ENCODE data around the gene METTL25B. TPM values are rescaled to one million over a fixed set of nuclear protein-coding genes. Genes with fewer than 3 reads are reported as not detected.

The METTL25B gene
- 10 to 100 TPM; 30.0 to 34.0 TPM for total RNA-seq

DNA sequence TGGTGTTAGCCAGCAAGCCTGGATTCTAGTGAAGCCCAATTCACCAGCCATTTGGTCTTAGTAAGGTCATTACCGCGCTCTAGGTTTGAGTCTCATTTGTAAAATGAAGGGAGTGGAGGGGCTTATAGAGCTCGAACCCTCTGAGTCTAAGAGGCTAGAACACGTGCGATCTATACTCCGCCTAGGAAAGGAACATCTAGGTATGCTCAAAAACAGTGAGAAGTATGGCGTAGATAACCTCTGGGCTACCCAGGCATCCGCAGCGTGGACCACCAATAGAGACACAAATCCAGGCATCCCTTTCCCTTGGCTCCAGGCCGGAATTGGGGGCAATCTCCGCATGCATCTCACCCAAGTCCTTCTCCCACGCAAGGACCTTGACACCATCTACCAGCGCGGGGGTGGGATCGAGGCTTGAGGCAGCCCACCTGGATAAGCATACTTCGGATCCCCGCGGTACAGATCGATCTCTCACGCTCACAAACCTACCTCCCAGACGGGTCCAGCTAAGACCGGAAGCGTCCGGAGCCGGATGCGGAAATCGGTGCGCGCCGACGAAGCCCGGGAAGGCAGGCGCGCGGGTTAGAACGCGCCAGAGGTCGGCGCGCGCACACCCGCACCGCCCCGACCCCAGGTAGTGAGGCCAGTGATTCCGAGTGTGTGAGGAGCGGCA, at the start of gene METTL25B:
Gene METTL25B, plus strand, starts transcription at position 544 of the 673 bp plus-strand sequence. CDS start 636 bp downstream, outside the sequence.
- peak; percentile 86 for DNase-seq
- no peak within 1 kb of the TSS for H3K4me3 Mint-ChIP-seq
- POLR2A ChIA-PET, result interaction anchor here (0.6 to 7.4 kb wide), 28 partner anchors 12 to 1452 kb away, joined by 3 to 68 read pairs (median 4); partner anchors contain the start of genes CRABP2, HDGF, MEF2D and MRPL24

DNA sequence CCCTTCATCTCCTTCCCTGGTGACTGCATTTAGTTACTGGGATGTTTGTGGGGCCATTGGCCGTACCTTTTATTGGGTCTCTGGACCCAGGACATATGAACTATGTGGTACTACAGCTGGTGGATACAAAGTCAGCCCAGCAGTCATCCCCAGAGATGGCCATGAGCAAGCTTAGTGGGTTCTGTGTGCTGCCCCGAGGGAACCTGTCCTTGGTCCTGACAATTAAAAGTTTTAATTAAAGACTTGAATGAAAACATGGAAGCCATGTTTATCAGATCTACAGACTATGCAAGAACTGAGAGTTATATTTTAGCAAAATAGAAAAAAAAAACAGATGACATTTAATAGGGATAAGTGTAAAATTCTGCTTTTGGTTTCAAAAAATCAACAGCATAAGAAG, 48.2 kb upstream of the METTL25B start:
- Mint-ChIP-seq H3K9me3 (ENCODE audit: insufficient read depth) (no peaks in the 10 kb centered on the region), H3K27ac (no peak overlapping the region), H3K36me3 (ENCODE audit: low read depth) (no peaks in the 10 kb centered on the region), H3K27me3 (ENCODE audit: low read depth) (peaks cover 58% of the 10 kb centered on the region), H3K4me1 (ENCODE audit: low read depth) (peaks cover 35% of the 10 kb centered on the region), H3K4me3 (no peak overlapping the region)
- POLR2A ChIA-PET, result interaction anchor here (0.6 kb wide), 1 partner anchor 27 kb away, joined by 3 read pairs; no protein-coding TSS in a partner anchor
- CTCF ChIA-PET, result interaction anchor here (0.6 to 19.7 kb wide), 7 partner anchors 10 to 211 kb away, joined by 3 to 543 read pairs (median 35); partner anchors contain the start of genes CRABP2, ISG20L2 and METTL25B
- DNase-seq (no peak), ATAC-seq (no peak)

More for the DNA sequence above, at the start of gene METTL25B:
- peak; percentile 70 for ATAC-seq
- H3K9me3 Mint-ChIP-seq (ENCODE audit: insufficient read depth), result no peaks in the 10 kb centered on the region
- peaks cover 39% of the 10 kb centered on the region for H3K36me3 Mint-ChIP-seq (ENCODE audit: low read depth)
- peaks cover 36% of the 10 kb centered on the region for H3K4me1 Mint-ChIP-seq (ENCODE audit: low read depth)
- H3K27ac Mint-ChIP-seq, result no peak within 1 kb of the TSS
- no peaks in the 10 kb centered on the region for H3K27me3 Mint-ChIP-seq (ENCODE audit: low read depth)
- CTCF ChIA-PET, result interaction anchor here (0.9 to 12.9 kb wide), 20 partner anchors 14 to 342 kb away, joined by 3 to 543 read pairs (median 26); partner anchors contain the start of genes CRABP2, HAPLN2, HDGF and INSRR

DNA sequence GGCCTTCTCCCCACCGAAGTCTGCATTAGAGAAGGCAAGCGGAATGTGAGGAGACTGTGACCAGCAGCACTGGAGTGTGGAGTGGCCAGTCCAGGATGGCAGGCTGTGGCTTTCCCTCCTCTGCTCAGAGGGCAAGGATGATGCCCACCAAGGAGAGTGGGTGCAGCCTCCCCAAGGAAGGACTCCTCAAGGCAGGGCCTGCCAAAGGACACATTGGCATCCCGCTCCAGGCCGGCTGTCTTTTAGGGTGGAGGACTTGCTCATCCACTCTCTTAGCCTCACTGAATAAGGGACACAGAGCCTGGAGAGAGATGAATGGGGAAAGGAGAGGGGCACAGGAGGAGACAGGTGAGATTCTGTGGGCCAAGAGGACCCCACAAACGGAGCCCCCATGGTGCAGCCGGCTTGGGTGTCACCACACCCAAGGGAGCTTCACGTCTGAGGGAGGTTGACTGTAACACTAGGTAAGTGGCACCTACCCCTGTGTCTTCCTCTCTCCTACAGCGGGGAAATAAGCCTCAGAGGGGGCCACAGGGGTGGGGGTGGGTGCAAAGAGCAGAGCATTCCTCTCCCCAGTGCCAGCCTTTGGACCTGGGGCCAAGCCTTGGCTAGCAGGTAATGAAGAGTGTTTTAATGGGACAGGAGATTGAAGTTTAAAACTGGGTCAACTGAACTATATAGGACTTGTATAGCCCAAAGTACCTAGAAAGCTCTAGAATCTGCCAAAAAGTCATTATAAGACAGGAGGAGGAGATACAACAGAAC, 46.9 kb upstream of the METTL25B start:
- POLR2A ChIA-PET, result interaction anchor here (1.6 kb wide), 1 partner anchor 47 kb away, joined by 5 read pairs; the partner anchor contains the start of genes ISG20L2 and METTL25B
- Mint-ChIP-seq H3K4me3 (no peak overlapping the region), H3K4me1 (ENCODE audit: low read depth) (peaks cover 35% of the 10 kb centered on the region), H3K27ac (no peak overlapping the region), H3K36me3 (ENCODE audit: low read depth) (no peaks in the 10 kb centered on the region), H3K9me3 (ENCODE audit: insufficient read depth) (no peaks in the 10 kb centered on the region), H3K27me3 (ENCODE audit: low read depth) (peaks cover 50% of the 10 kb centered on the region)
- CTCF ChIA-PET, result interaction anchor here (0.7 to 19.7 kb wide), 7 partner anchors 9 to 210 kb away, joined by 3 to 543 read pairs (median 21); partner anchors contain the start of genes ISG20L2 and METTL25B
- DNase-seq (no peak), ATAC-seq (no peak)

DNA sequence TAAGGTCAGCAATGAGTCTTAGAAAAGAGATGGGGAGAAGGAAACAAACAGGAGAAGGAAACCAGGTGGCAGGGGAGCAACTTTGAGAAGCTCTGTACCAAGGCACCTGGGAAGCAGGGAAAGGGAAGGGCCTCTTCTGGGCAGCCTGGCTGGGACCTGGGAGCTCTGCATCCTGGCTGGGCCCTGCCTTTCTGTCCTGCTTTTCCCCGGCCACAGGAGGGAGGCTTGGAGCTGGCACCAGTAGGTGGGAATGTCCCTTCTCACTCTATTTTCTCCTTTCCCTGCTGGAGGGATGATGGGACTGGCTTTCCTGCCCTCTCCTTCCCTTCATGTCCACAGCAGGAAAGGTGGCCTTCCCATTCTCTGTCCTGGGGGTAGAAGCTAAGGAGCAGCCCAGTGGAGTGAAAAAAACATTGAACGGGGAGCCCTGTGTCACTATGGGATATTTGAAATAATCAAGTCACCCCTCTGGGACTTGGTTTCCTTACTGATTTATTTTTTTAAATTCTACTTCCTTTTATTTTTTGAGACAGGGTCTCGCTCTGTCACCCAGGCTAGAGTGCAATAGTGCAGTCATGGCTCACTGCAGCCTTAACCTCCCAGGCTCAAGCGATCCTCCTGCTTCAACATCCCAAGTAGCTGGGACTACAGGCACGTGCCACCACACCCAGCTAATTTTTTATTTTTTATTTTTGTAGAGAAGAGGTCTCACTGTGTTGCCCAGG, 45.9 kb upstream of the METTL25B start:
- no peaks in the 10 kb centered on the region for H3K36me3 Mint-ChIP-seq (ENCODE audit: low read depth)
- peaks cover 46% of the 10 kb centered on the region for H3K27me3 Mint-ChIP-seq (ENCODE audit: low read depth)
- DNase-seq, result no peak
- peaks cover 31% of the 10 kb centered on the region for H3K4me1 Mint-ChIP-seq (ENCODE audit: low read depth)
- ChIA-PET CTCF (interaction anchor here (0.7 to 19.7 kb wide), 5 partner anchors 8 to 55 kb away, joined by 3 to 543 read pairs (median 69); partner anchors contain the start of genes ISG20L2 and METTL25B), POLR2A (interaction anchor here (1.6 kb wide), 1 partner anchor 46 kb away, joined by 5 read pairs; the partner anchor contains the start of genes ISG20L2 and METTL25B)
- H3K27ac Mint-ChIP-seq, result no peak overlapping the region
- no peak overlapping the region for H3K4me3 Mint-ChIP-seq
- no peaks in the 10 kb centered on the region for H3K9me3 Mint-ChIP-seq (ENCODE audit: insufficient read depth)
- ATAC-seq, result no peak

DNA sequence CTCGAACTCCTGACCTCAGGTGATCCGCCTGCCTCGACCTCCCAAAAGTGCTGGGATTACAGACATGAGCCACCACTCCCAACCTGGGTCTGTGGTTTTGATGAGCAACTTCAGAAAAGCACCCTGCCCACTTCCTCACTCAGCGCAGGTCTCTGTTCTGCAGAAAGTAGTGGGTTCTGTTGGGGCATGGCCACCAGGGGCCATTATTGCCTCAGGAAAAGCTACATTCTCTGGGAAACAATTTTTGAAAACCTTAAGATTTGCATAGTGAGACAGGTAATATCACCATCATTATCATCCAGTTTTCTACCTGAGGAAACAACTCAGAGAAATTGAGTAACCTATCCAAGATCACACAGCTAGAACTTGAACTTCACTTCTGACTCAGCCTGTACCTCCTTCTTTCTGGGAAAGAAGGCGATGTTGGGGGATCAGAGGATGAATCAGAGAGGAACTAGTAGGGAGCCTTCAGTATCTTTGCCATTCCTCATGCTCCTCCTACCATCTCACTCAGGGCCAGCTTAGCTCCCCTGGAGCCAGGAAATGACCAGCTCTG, 44.0 kb upstream of the METTL25B start:
- ATAC-seq, result peak; percentile 80
- H3K4me3 Mint-ChIP-seq, result no peak overlapping the region
- H3K9me3 Mint-ChIP-seq (ENCODE audit: insufficient read depth), result no peaks in the 10 kb centered on the region
- peak; percentile 66 for DNase-seq
- H3K36me3 Mint-ChIP-seq (ENCODE audit: low read depth), result no peaks in the 10 kb centered on the region
- peaks cover 21% of the 10 kb centered on the region for H3K4me1 Mint-ChIP-seq (ENCODE audit: low read depth)
- ChIA-PET CTCF (interaction anchor here (0.6 to 19.7 kb wide), 15 partner anchors 9 to 733 kb away, joined by 3 to 543 read pairs (median 6); partner anchors contain the start of genes CRABP2, ISG20L2 and METTL25B), POLR2A (no interaction called here)
- peaks cover 41% of the 10 kb centered on the region for H3K27me3 Mint-ChIP-seq (ENCODE audit: low read depth)
- peak overlapping the region; percentile 25 for H3K27ac Mint-ChIP-seq

DNA sequence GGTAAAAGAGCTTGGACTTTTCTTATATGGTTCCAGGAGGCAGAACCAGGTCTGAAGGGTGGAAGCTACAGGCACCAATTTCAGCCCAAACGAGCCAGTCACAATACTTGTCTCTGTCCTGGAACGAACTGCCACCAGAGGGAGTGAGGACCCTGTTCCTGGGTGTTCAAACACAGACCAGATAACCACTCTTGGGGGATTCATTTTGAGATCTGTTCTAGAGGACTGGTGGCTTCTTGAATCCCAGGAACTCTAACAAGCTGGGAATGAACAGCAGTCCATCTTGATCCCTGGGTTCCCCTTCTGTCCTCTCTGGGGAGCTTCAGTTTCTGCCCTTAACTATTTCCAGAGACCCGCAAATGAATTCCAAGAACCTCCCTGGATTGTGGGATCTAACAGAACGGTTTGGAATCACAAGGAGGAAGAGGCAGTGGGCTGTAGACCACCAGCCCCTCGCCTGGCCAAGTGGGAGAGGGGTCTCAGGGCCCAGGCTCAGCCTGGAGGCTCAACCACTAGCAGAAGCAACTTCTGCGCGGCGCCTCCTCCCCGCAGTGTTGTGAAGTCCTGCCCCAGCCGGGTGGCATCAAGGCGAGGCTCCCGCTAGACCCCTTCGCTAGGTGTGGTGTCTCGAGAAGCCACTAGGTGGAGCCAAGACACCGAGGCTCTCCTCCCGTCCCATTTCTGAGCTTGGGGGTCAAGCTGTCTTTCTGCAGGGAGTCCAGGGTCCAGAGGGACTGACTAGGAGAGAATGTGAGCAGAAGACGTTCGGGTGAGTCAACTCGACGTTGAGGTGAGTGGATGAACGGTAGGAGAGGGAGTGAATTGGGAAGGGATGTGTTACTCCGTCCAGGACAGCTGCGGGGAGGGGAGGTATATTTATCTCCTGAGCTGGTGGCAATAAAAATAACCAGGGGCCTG, 39.0 kb upstream of the METTL25B start:
- peaks cover 36% of the 10 kb centered on the region for H3K4me1 Mint-ChIP-seq (ENCODE audit: low read depth)
- ATAC-seq, result peak; percentile 97

DNA sequence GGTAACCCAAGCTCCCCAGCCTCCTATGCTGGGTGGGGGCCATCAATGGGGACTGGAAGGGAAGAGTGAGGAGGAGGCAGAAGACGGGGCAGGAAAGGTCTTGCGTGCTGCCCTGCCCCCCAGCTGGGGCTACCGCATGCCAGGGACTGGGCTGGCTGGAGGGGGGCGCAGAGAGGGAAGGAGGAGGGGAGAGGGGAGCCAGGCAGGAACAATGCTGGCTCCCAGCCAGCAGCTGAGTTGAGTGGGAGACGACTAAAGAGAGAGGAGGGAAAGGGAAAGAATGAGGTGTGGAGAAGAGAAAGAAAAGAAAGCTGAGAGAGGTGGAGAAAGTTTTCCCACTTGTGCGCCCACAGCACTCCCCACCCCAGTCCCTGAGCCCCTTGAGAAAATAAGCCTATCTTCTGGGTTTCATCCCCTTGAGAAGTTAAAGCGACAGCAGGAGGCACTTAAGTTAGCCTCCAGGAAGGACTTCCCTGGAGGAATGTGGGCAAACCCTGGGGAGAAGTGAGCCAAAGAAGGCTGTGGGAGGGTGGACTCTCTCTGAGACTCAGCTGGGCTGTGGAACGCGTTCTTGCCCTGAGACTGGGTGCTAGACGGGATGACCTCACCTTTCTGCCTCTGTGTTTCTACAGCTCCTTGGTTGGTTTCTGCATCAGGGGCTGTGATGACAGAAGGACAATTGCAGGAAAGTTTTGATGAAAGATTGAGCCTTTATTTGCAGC, 38.2 kb upstream of the METTL25B start:
- H3K27ac Mint-ChIP-seq, result no peak overlapping the region
- H3K4me1 Mint-ChIP-seq (ENCODE audit: low read depth), result peaks cover 29% of the 10 kb centered on the region
- peaks cover 57% of the 10 kb centered on the region for H3K27me3 Mint-ChIP-seq (ENCODE audit: low read depth)
- H3K36me3 Mint-ChIP-seq (ENCODE audit: low read depth), result no peaks in the 10 kb centered on the region
- H3K4me3 Mint-ChIP-seq, result no peak overlapping the region
- CTCF ChIA-PET, result interaction anchor here (0.6 to 19.7 kb wide), 48 partner anchors 11 to 445 kb away, joined by 3 to 543 read pairs (median 4); partner anchors contain the start of genes CRABP2, INSRR, ISG20L2 and METTL25B
- H3K9me3 Mint-ChIP-seq (ENCODE audit: insufficient read depth), result no peaks in the 10 kb centered on the region
- DNase-seq, result no peak
- POLR2A ChIA-PET, result interaction anchor here (0.7 to 2.1 kb wide), 5 partner anchors 11 to 66 kb away, joined by 3 to 16 read pairs (median 5); partner anchors contain the start of genes ISG20L2 and METTL25B
- ATAC-seq, result no peak

More for the DNA sequence above, 39.0 kb upstream of the METTL25B start:
- Mint-ChIP-seq H3K36me3 (ENCODE audit: low read depth) (no peaks in the 10 kb centered on the region), H3K27me3 (ENCODE audit: low read depth) (peaks cover 55% of the 10 kb centered on the region), H3K9me3 (ENCODE audit: insufficient read depth) (no peaks in the 10 kb centered on the region), H3K27ac (no peak overlapping the region), H3K4me3 (no peak overlapping the region)
- ChIA-PET POLR2A (interaction anchor here (0.7 to 2.1 kb wide), 5 partner anchors 12 to 171 kb away, joined by 3 to 16 read pairs (median 5); partner anchors contain the start of genes ISG20L2 and METTL25B), CTCF (interaction anchor here (0.6 to 19.7 kb wide), 53 partner anchors 10 to 446 kb away, joined by 3 to 543 read pairs (median 4); partner anchors contain the start of genes CRABP2, INSRR, ISG20L2 and METTL25B)
- peak; percentile 83 for DNase-seq

DNA sequence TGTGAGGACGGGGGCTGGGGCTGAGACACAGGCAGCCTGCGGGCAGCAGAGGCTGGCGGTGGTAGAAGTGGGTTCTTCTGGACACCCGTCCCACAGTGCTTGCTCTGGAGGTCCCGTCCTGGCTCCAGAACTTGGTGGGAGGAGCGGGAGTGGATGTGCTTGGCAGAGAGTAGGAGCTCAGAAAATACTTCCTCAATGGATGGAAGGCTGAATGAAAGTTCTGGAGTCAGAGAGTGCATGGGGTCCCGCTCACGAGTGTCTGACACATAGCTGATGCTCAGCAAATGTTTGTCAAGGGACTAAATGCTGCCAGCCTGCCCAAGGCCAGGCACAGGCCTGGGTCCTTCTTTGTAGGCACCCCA, 37.6 kb upstream of the METTL25B start:
- Mint-ChIP-seq H3K4me3 (no peak overlapping the region), H3K36me3 (ENCODE audit: low read depth) (no peaks in the 10 kb centered on the region), H3K9me3 (ENCODE audit: insufficient read depth) (no peaks in the 10 kb centered on the region), H3K4me1 (ENCODE audit: low read depth) (peaks cover 29% of the 10 kb centered on the region), H3K27me3 (ENCODE audit: low read depth) (peaks cover 54% of the 10 kb centered on the region), H3K27ac (no peak overlapping the region)
- ATAC-seq (no peak), DNase-seq (no peak)
- ChIA-PET CTCF (interaction anchor here (0.9 to 19.7 kb wide), 20 partner anchors 12 to 245 kb away, joined by 3 to 543 read pairs (median 10); partner anchors contain the start of genes CRABP2, INSRR, ISG20L2 and METTL25B), POLR2A (interaction anchor here (0.7 to 2.1 kb wide), 5 partner anchors 11 to 99 kb away, joined by 3 to 16 read pairs (median 5); partner anchors contain the start of gene NAXE)

DNA sequence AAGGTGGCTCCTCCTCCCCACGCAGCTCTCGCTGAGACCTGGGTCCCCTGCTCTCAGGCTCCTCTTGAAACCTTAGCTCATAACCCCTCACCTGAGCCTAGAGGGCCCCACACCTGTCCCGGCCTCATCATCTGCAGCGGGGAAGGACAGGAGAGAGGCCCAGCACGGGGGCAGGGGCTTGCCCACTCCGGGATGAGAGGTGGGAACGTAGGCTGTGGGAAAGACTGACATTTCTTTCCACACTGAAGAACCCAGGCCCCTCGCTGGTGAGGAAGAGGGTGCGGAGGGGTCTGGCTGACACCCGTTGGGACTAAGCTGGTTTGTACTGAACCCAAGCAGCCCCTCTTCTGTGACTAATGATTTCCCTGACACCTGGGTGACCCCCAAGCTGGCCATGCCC, 37.1 kb upstream of the METTL25B start:
- no peak for ATAC-seq
- POLR2A ChIA-PET, result interaction anchor here (0.9 kb wide), 1 partner anchor 99 kb away, joined by 3 read pairs; the partner anchor contains the start of gene NAXE

More for the DNA sequence above, 37.1 kb upstream of the METTL25B start:
- Mint-ChIP-seq H3K4me1 (ENCODE audit: low read depth) (peaks cover 29% of the 10 kb centered on the region), H3K4me3 (no peak overlapping the region), H3K27ac (no peak overlapping the region), H3K36me3 (ENCODE audit: low read depth) (no peaks in the 10 kb centered on the region), H3K27me3 (ENCODE audit: low read depth) (peaks cover 53% of the 10 kb centered on the region), H3K9me3 (ENCODE audit: insufficient read depth) (no peaks in the 10 kb centered on the region)
- DNase-seq, result no peak
- CTCF ChIA-PET, result interaction anchor here (1.0 to 19.7 kb wide), 9 partner anchors 12 to 199 kb away, joined by 3 to 543 read pairs (median 67); partner anchors contain the start of genes CRABP2, INSRR, ISG20L2 and METTL25B
